ENCODE measurements around the gene CAMK1.

CAMK1 gene

GRCh38 chr3:9807981-9808344 is 38.2 kb upstream of the CAMK1 start:
- no peak for DNase-seq
- H3K27me3 ChIP-seq (replicated peaks), result no peaks in the 10 kb centered on the region
- H3K4me3 ChIP-seq (ENCODE audit: low read depth, low read length), result no peak overlapping the region
- H3K27ac ChIP-seq, result no peak overlapping the region
- in situ Hi-C loops (cut with HindIII; ENCODE audit: low pct_ligation_motif_present, low sequenced_read_pairs), result no loop called here
- TF ChIP-seq CTCF (IDR thresholded peaks at IDR 0.05; ENCODE audit: low read depth, low read length, missing control alignments), result no peak
- peaks cover 50% of the 10 kb centered on the region for H3K36me3 ChIP-seq (replicated peaks)

GRCh38 chr3:9806688-9807589 is 37.2 kb upstream of the CAMK1 start:
- in situ Hi-C loops (cut with HindIII; ENCODE audit: low pct_ligation_motif_present, low sequenced_read_pairs), result no loop called here
- Histone ChIP-seq H3K36me3 (replicated peaks) (peaks cover 55% of the 10 kb centered on the region), H3K4me3 (ENCODE audit: low read depth, low read length) (no peak overlapping the region), H3K27ac (no peak overlapping the region), H3K27me3 (replicated peaks) (no peaks in the 10 kb centered on the region)
- no peak for TF ChIP-seq CTCF (IDR thresholded peaks at IDR 0.05; ENCODE audit: low read depth, low read length, missing control alignments)
- no peak for DNase-seq

GRCh38 chr3:9806137-9806536 is 36.4 kb upstream of the CAMK1 start:
- in situ Hi-C loops (cut with HindIII; ENCODE audit: low pct_ligation_motif_present, low sequenced_read_pairs), result no loop called here
- no peak overlapping the region for H3K27ac ChIP-seq
- no peaks in the 10 kb centered on the region for H3K27me3 ChIP-seq (replicated peaks)
- DNase-seq, result no peak
- no peak overlapping the region for H3K4me3 ChIP-seq (ENCODE audit: low read depth, low read length)
- H3K36me3 ChIP-seq (replicated peaks), result peaks cover 63% of the 10 kb centered on the region
- TF ChIP-seq CTCF (IDR thresholded peaks at IDR 0.05; ENCODE audit: low read depth, low read length, missing control alignments), result no peak

GRCh38 chr3:9804996-9805395 is 35.2 kb upstream of the CAMK1 start:
- no peaks in the 10 kb centered on the region for H3K27me3 ChIP-seq (replicated peaks)
- H3K36me3 ChIP-seq (replicated peaks), result peaks cover 73% of the 10 kb centered on the region
- H3K27ac ChIP-seq, result no peak overlapping the region
- DNase-seq, result no peak
- no peak for TF ChIP-seq CTCF (IDR thresholded peaks at IDR 0.05; ENCODE audit: low read depth, low read length, missing control alignments)
- in situ Hi-C loops (cut with HindIII; ENCODE audit: low pct_ligation_motif_present, low sequenced_read_pairs), result no loop called here
- H3K4me3 ChIP-seq (ENCODE audit: low read depth, low read length), result no peak overlapping the region

GRCh38 chr3:9803494-9803893 is 33.7 kb upstream of the CAMK1 start:
- Histone ChIP-seq H3K27me3 (replicated peaks) (no peaks in the 10 kb centered on the region), H3K27ac (no peak overlapping the region), H3K4me3 (ENCODE audit: low read depth, low read length) (no peak overlapping the region), H3K36me3 (replicated peaks) (peaks cover 84% of the 10 kb centered on the region)
- TF ChIP-seq CTCF (IDR thresholded peaks at IDR 0.05; ENCODE audit: low read depth, low read length, missing control alignments), result no peak
- in situ Hi-C loops (cut with HindIII; ENCODE audit: low pct_ligation_motif_present, low sequenced_read_pairs), result no loop called here
- DNase-seq, result no peak

- in situ Hi-C loops (cut with HindIII; ENCODE audit: low pct_ligation_motif_present, low sequenced_read_pairs), result no loop called here
- TF ChIP-seq CTCF (IDR thresholded peaks at IDR 0.05; ENCODE audit: low read depth, low read length, missing control alignments), result peak; percentile 47
- H3K4me3 ChIP-seq (ENCODE audit: low read depth, low read length), result no peak overlapping the region
- DNase-seq, result no peak
- H3K27me3 ChIP-seq (replicated peaks), result no peaks in the 10 kb centered on the region
- H3K36me3 ChIP-seq (replicated peaks), result peaks cover 76% of the 10 kb centered on the region
- no peak overlapping the region for H3K27ac ChIP-seq
Observed at GRCh38 chr3:9800529-9800928, 30.8 kb upstream of the CAMK1 start.
